Stomach (tissue), 4 donors: ENCODE results near the gene NAALADL2.

Source experiments
- EP300 ChIP-seq: sonication (generic); formaldehyde crosslinking; IDR thresholded peaks from one replicate; pipeline ENCODE4 v1.6.1; 2017; ENCODE audit warnings: antibody characterized with exemption
- POLR2A ChIP-seq, 4 donors: fragments of 450-650 bp; IDR thresholded peaks; one replicate each; pipeline ENCODE4 v1.6.1; 2016; ENCODE audit warnings: antibody characterized with exemption in 4 of 4, control low read depth in 2 of 4, mild to moderate bottlenecking in 1 of 4, moderate library complexity in 1 of 4
- POLR2AphosphoS5 ChIP-seq, 3 donors: sonication (generic); formaldehyde crosslinking; IDR thresholded peaks; one replicate each; pipeline ENCODE4 v1.6.1; 2016; ENCODE audit warnings: antibody characterized with exemption in 3 of 3
- TF ChIP-seq, protein P1 (sequence below), 7 experiments: fragments of 450-650 bp in 4 of 7; fragments of 200-600 bp in 3 of 7; sonication (generic) in 3 of 7; IDR thresholded peaks; one replicate each; pipeline ENCODE4 v1.5.1; 2016 to 2019; ENCODE audit warnings: antibody characterized with exemption in 7 of 7, control low read depth in 2 of 7, mild to moderate bottlenecking in 1 of 7

DNA sequence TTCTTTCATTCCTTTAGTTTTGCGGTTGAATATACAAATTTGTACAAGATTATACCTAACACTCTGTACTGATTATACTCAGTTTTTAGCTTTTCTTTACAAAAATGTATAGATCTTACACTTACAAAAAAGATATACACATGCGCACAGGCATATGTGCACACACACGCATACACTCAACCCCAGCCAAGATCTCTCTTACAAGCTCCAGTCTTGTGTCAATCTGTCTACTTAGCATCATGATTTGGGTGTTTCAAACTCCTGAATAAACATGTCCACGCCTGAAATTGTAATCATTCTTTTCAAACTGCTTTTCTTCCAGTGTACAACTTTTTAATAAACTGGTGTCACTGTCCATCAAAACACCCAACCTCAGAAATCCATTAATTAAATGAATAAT lies 180.7 kb downstream of the NAALADL2 start:
- TF ChIP-seq, protein P1, sequence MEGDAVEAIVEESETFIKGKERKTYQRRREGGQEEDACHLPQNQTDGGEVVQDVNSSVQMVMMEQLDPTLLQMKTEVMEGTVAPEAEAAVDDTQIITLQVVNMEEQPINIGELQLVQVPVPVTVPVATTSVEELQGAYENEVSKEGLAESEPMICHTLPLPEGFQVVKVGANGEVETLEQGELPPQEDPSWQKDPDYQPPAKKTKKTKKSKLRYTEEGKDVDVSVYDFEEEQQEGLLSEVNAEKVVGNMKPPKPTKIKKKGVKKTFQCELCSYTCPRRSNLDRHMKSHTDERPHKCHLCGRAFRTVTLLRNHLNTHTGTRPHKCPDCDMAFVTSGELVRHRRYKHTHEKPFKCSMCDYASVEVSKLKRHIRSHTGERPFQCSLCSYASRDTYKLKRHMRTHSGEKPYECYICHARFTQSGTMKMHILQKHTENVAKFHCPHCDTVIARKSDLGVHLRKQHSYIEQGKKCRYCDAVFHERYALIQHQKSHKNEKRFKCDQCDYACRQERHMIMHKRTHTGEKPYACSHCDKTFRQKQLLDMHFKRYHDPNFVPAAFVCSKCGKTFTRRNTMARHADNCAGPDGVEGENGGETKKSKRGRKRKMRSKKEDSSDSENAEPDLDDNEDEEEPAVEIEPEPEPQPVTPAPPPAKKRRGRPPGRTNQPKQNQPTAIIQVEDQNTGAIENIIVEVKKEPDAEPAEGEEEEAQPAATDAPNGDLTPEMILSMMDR (IDR thresholded peaks at IDR 0.05), result no peak
- TF ChIP-seq POLR2AphosphoS5 (IDR thresholded peaks at IDR 0.05), result no peak
- no peak for TF ChIP-seq EP300
- TF ChIP-seq POLR2A (IDR thresholded peaks at IDR 0.05), result no peak
